NCI-H1105 treated with DMSO at 0.1 percent for 48 hours (cell line): ENCODE measurements around the gene SPCS1.

Experiments
- DNase-seq: peaks from one replicate; lab custom pipeline; 2025; lab: John Stamatoyannopoulos, UW

SPCS1 gene

DNA sequence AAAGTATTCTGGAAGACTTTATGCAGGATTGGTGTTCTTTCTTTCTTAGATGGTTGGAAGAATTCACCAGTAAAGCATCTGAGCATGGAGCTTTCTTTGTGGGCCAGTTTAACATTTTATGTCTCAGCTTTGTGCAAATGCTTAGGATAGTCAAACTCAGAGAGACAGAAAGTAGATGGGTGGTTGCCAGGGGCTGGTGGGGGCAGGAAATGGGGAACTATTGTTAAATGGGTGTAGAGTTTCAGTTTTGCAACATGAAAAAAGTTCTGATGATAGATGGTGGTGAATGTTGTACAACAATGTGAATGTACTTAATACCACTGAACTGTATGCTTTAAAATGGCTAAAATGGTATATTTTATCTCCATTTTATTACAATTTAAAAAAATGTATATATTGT is 24.8 kb downstream of the SPCS1 start:
- no peak for DNase-seq

GRCh38 chr3:52731590-52731989 is 25.7 kb downstream of the SPCS1 start:
- DNase-seq, result no peak

GRCh38 chr3:52733256-52733891 is 27.5 kb downstream of the SPCS1 start:
- DNase-seq, result no peak

- no peak for DNase-seq
Observed at GRCh38 chr3:52739730-52740129, 33.8 kb downstream of the SPCS1 start.

DNA sequence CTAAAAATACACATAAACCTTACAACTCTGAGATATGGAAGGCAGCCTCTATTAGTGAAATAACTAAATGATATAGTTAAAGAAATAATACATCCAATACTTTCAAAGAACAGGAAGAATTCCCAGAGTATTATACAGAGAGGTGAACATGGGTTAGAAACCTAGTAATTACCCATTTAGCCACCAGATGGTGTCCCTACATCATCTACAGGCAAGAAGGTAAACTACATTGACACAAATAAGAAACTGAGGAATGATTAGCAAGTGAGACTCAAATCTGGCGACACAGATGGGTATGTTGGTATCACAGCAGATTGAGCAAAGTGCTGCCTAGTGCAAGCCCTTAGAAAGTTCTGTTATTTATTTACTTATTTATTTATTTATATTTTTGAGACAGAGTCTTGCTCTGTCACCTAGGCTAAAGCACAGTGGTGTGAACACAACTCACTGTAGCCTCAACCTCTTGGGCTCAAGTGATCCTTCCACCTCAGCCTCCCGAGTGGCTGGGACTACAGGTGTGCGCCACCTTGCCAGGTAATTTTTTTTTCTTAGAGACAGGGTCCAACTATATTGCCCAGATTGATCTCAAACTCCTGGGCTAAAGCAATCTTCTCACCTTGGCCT is 36.6 kb downstream of the SPCS1 start:
- no peak for DNase-seq

GRCh38 chr3:52743152-52743551 is 37.2 kb downstream of the SPCS1 start:
- DNase-seq, result peak; percentile 21

GRCh38 chr3:52743721-52744120 is 37.8 kb downstream of the SPCS1 start:
- DNase-seq, result no peak

- no peak for DNase-seq
Observed at GRCh38 chr3:52752045-52752660, 46.2 kb downstream of the SPCS1 start.

DNA sequence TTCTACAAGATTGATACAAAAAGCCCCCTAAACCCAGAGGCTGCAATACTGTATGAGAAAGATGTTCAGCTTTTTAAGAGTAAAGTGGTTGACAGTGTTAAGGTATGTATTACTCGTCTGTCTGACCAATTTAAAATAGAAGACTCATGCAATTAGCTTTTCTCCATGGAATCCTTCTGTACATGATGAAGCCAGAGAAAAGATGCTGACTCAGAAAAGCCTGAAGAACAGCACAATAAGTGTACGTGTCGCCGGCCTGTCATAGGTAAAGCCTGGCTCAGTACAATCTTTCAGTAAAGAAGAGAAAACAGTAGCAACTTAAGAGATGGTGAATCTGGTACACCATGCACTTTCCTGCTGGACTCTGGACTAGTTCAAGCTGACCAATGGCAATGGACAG is 48.5 kb downstream of the SPCS1 start:
- DNase-seq, result no peak

- DNase-seq, result no peak
Observed at GRCh38 chr3:52756141-52756540, 50.2 kb downstream of the SPCS1 start.
